Pancreas (tissue), 10 donors: ENCODE measurements around the gene TBX18. TPM values are rescaled to one million over a fixed set of nuclear protein-coding genes. Genes with fewer than 3 reads are reported as not detected.

Experiments
- ATAC-seq, 4 donors: fragments of 200-7000 bp; cut with Tn5 transposase; one replicate each; pipeline versions ENCODE4 v1.8.0 to v1.9.1; 2020; ENCODE audit warnings: mild to moderate bottlenecking in 4 of 4, moderate library complexity in 4 of 4
- DNase-seq, 6 donors: peaks; one replicate each; pipeline ENCODE4 v3.0.0-alpha.2; 2020
- FAIRE-seq: peaks from 2 replicates; lab custom pipeline; 2012; peaks lifted over from hg19 to GRCh38; lab: Jason Lieb, UNC
- H3K27ac ChIP-seq, 4 donors: fragments of 200-600 bp; sonication (generic); 1 replicate in 3 of 4; 2 replicates in 1 of 4; pipeline versions ENCODE4 v1.5.0 to v1.8.0; 2020
- H3K27me3 ChIP-seq, 4 donors: fragments of 200-600 bp; one replicate each; pipeline ENCODE4 v1.8.0; 2021
- H3K36me3 ChIP-seq, 3 donors: fragments of 200-600 bp; sonication (generic) in 1 of 3; one replicate each; pipeline versions ENCODE4 v1.5.0 to v1.8.0; 2020 to 2021
- H3K4me1 ChIP-seq, 3 donors: fragments of 200-600 bp; one replicate each; pipeline ENCODE4 v1.8.0; 2021
- H3K4me3 ChIP-seq, 4 donors: fragments of 200-600 bp; sonication (generic) in 2 of 4; one replicate each; pipeline versions ENCODE4 v1.5.0 to v1.8.0; 2020 to 2021
- H3K9me3 ChIP-seq, 4 donors: fragments of 200-600 bp; one replicate each; pipeline ENCODE4 v1.8.0; 2021
- CTCF ChIP-seq, 4 donors: fragments of 200-600 bp; sonication (generic) in 3 of 4; IDR thresholded peaks; one replicate each; pipeline versions ENCODE4 v1.5.0 to v1.8.0; 2021; ENCODE audit warnings: antibody characterized with exemption in 4 of 4
- WGBS, 2 donors: extraction: QIAGEN DNeasy Blood & Tissue Kit; methylation state at CpG; one replicate each; pipeline ENCODE4 v1.1.7; 2013; 5-methylcytosine and 5-hydroxymethylcytosine counted together
- intact Hi-C, 3 donors: fragments of 100-400 bp; cut with DNase I; formaldehyde crosslinking; loops; one replicate each; pipeline versions ENCODE4 v1.11.1 to v1.14.2; 2022
- polyA plus RNA-seq, 2 donors: library from polyadenylated mRNA; stranded (reverse); fragments of 200-250 nt; gene quantifications; one replicate each; pipeline ENCODE4 v1.2.3, GENCODE V29; 2013
- total RNA-seq, 6 donors: library from RNA; stranded (reverse); fragmentation: NEBNext Ultra II Directional in 4 of 6; extraction: Animal tissue kit (Norgen Biotek cat#: 25700) in 4 of 6; gene quantifications; one replicate each; pipeline versions ENCODE4 v1.2.1 to v1.2.4, GENCODE V29; 2021 to 2023
- donor health status: healthy with polysubstance abuse.
- donor health status: DM: no; HTN: no; CAD: no; lungs with moderate emphysema.
- donor health status: DM: no; HTN: no; CAD: no.
- donor health status: control.
- donor health status: control.
- donor health status: Bipolar disorder and iron deficiency.
- donor health status: DM: yes; HTN: yes; CAD: no.
- donor health status: DM: no; HTN: no; CAD: no.
- donor health status: DM: no; HTN: no; CAD: no.
- donor health status: DM: yes; HTN: yes; CAD: no.

Gene TBX18
- total and polyA plus RNA-seq, 8 donors, result 0.08 to 0.84 (median 0.52) TPM; not detected in 1

- Histone ChIP-seq H3K36me3 (no peaks in the 10 kb centered on the region), H3K27me3 (no peaks in the 10 kb centered on the region), H3K9me3 (no peaks in the 10 kb centered on the region), H3K4me1 (no peaks in the 10 kb centered on the region), H3K27ac (no peak overlapping the region), H3K4me3 (no peak overlapping the region)
- FAIRE-seq (no peak), DNase-seq (no peak), ATAC-seq (no peak)
- TF ChIP-seq CTCF (IDR thresholded peaks at IDR 0.05), result no peak
- 62 to 71% methylated on average over 5 of the region's 5 CpGs for WGBS, 2 donors
- intact Hi-C loops, result no loop called here
Observed at GRCh38 chr6:84667252-84668213, 96.9 kb downstream of the TBX18 start.

- no peak overlapping the region for H3K27ac ChIP-seq
- no peak overlapping the region for H3K4me3 ChIP-seq
- 54 to 65% methylated on average over 4 of the region's 4 CpGs for WGBS, 2 donors
- ATAC-seq, result no peak
- intact Hi-C loops, result no loop called here
- DNase-seq, result no peak
- no peaks in the 10 kb centered on the region for H3K4me1 ChIP-seq
- no peaks in the 10 kb centered on the region for H3K27me3 ChIP-seq
- no peak for FAIRE-seq
- H3K9me3 ChIP-seq, result no peaks in the 10 kb centered on the region
- no peaks in the 10 kb centered on the region for H3K36me3 ChIP-seq
- no peak for TF ChIP-seq CTCF (IDR thresholded peaks at IDR 0.05)
Observed at GRCh38 chr6:84665401-84665800, 99.0 kb downstream of the TBX18 start.

- no peak overlapping the region for H3K27ac ChIP-seq
- DNase-seq, result no peak
- no peaks in the 10 kb centered on the region for H3K4me1 ChIP-seq
- no peaks in the 10 kb centered on the region for H3K36me3 ChIP-seq
- 21 to 24% methylated on average over 2 of the region's 2 CpGs for WGBS, 2 donors
- no peak for TF ChIP-seq CTCF (IDR thresholded peaks at IDR 0.05)
- no peak for ATAC-seq
- no peak for FAIRE-seq
- H3K4me3 ChIP-seq, result no peak overlapping the region
- H3K27me3 ChIP-seq, result no peaks in the 10 kb centered on the region
- intact Hi-C loops, result no loop called here
- no peaks in the 10 kb centered on the region for H3K9me3 ChIP-seq
Observed at GRCh38 chr6:84663866-84664265, 100.5 kb downstream of the TBX18 start.

- no peak for FAIRE-seq
- no peak for TF ChIP-seq CTCF (IDR thresholded peaks at IDR 0.05)
- Histone ChIP-seq H3K27me3 (no peaks in the 10 kb centered on the region), H3K27ac (no peak overlapping the region), H3K9me3 (no peaks in the 10 kb centered on the region), H3K4me1 (no peaks in the 10 kb centered on the region), H3K4me3 (no peak overlapping the region), H3K36me3 (no peaks in the 10 kb centered on the region)
- intact Hi-C loops, result no loop called here
- no peak for ATAC-seq
- DNase-seq, result no peak
- WGBS, 2 donors, result 66 to 71% methylated on average over 2 of the region's 2 CpGs
Observed at GRCh38 chr6:84657486-84657885, 106.9 kb downstream of the TBX18 start.

- FAIRE-seq (no peak), DNase-seq (no peak), ATAC-seq (no peak)
- no peaks in the 10 kb centered on the region for H3K36me3 ChIP-seq
- no peak overlapping the region for H3K27ac ChIP-seq
- no peak for TF ChIP-seq CTCF (IDR thresholded peaks at IDR 0.05)
- 35 to 39% methylated on average over 2 of the region's 2 CpGs for WGBS, 2 donors
- H3K4me3 ChIP-seq, result no peak overlapping the region
- no peaks in the 10 kb centered on the region for H3K4me1 ChIP-seq
- no peaks in the 10 kb centered on the region for H3K9me3 ChIP-seq
- intact Hi-C loops, result no loop called here
- H3K27me3 ChIP-seq, result no peaks in the 10 kb centered on the region
Observed at GRCh38 chr6:84657025-84657424, 107.4 kb downstream of the TBX18 start.
